ENCODE results near the gene CFDP1.
A peak's percentile ranks its signal among the peaks of the same experiment; 100 is the strongest.
"Not testable (repeated sequence)": the region's sequence is repeated elsewhere in the genome, so short reads cannot be mapped to it uniquely, and the experiment has no call there.

CFDP1 gene

DNA sequence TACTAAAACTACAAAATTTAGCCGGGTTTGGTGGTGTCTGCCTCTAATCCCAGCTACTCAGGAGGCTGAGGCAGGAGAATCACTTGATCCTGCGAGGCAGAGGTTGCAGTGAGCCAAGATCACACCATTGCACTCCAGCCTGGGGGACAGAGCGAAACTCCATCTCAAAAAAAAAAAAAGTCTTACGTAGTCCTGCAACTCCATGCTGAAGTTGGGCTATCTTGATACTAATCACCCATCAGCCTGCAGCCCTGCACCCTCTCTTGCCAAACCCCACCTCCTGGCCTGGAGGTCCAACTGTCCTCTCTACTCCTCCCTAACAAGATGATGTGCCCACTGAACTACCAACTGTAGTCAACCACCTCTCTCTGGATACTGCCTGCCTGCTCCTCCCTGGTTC is 26.4 kb upstream of the CFDP1 start:
- DNase-seq: no peak

DNA sequence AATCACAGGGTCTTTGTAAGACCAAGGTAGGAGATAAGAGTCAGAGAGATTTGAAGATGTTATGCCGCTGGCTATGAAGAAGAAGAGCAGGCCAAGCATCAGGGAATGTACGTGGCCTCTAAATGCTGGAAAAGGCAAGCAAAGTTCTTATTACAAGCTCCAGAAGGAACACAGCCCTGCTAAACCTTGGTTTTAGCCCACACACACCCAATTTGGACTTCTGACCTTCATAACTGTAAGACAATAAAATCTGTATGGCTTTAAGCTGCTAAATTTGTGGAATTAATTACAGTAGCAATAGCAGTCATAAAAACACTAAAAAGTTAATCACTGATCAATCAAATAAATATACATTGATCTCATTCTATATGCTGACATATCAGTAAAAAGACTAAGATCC is 25.1 kb upstream of the CFDP1 start:
- DNase-seq: no peak

- no peak for DNase-seq
Measured at GRCh38 chr16:75458029-75458428, 24.7 kb upstream of the CFDP1 start.

GRCh38 chr16:75457485-75458021 is 24.2 kb upstream of the CFDP1 start:
- no peak for DNase-seq

DNA sequence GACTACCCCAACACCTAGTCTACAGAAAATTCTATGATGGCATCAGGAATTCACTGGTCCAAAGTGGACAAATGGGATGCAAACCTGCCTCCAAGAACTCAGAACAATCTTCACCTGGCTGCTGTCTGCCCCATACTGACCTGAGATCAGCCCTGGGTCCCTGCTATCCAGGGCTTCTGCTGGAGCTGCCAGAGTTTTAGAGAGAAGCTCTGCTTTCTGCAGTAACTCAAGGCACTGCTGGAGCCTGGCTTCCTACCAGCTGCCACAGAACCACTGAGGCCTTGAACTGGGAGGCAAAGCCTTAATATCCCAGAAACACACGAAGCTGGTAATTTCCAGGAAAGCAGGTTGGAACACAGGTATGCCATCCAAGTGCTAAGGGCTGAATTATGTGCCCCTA is 23.7 kb upstream of the CFDP1 start:
- DNase-seq: no peak

- not testable (repeated sequence) for DNase-seq
Measured at GRCh38 chr16:75456486-75456885, 23.2 kb upstream of the CFDP1 start.

GRCh38 chr16:75455677-75456076 is 22.4 kb upstream of the CFDP1 start:
- DNase-seq: no peak

DNA sequence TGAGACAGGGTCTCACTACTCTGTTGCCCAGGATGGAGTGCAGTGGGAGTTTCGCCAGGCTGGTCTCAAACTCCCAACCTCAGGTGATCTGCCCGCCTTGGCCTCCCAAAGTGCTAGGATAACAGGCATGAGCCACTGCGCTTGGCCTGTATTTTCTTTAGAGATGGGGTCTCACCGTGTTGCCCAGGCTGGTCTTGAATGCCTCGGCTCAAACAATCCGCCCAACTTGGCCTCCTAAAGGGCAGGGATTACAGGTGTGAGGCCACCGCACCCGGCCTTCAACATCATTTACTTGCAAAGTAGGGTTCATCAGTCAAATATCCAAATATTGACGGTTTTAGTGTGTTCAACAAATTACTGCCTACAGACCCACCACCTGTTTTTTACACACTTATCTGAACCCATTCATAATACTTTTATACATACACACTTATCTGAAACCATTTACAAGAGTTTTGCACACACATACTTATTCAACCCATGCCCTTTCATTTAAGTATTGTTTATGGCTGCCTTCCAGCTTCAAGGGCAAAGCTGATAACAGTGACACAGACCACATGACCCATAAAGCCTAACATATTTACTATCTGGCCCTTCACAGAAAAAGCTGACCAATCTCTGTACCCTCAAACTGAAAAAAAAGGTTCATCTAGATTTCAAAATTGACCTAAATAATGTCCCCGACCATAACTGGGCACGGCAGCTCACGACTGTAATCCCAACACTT is 19.3 kb upstream of the CFDP1 start:
- DNase-seq: no peak

- no peak for DNase-seq
Measured at GRCh38 chr16:75446416-75446815, 13.1 kb upstream of the CFDP1 start.

DNA sequence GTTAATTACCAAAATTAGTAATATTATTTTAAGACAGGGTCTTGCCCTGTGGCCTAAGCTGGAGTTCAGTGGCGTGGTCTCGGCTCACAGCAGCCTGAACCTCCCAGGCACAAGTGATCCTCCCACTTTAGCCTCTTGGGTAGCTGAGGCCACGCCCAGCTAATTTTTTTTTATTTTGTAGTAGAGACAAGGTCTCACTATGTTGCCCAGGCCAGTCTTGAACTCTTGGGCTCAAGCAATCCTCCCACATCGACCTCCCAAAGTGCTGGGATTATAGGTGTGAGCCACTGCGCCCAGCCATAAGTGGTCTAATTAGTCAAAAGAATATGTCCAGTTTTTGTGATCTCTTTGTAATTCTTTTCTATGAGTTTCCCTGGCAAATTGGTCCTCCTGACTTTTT is 12.0 kb upstream of the CFDP1 start:
- DNase-seq: no peak

DNA sequence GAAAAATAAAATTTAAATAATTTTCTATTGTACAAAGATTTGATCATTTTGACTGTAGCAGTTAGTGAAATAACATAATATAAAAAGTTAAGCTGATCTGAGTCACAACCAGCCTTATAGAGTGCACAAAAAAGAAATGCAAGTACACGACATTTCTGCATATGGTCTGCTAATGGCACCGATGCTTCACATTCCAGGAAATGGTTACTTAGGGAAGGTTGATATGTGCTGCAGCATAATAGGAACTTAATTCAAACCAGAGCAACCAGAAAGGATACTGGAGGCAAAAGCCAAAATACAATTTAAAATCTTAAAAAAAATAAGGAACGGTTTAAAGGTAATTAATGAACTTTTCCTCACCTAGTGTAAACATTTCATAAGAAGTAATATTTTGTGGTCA is 10.0 kb upstream of the CFDP1 start:
- no peak for DNase-seq

DNA sequence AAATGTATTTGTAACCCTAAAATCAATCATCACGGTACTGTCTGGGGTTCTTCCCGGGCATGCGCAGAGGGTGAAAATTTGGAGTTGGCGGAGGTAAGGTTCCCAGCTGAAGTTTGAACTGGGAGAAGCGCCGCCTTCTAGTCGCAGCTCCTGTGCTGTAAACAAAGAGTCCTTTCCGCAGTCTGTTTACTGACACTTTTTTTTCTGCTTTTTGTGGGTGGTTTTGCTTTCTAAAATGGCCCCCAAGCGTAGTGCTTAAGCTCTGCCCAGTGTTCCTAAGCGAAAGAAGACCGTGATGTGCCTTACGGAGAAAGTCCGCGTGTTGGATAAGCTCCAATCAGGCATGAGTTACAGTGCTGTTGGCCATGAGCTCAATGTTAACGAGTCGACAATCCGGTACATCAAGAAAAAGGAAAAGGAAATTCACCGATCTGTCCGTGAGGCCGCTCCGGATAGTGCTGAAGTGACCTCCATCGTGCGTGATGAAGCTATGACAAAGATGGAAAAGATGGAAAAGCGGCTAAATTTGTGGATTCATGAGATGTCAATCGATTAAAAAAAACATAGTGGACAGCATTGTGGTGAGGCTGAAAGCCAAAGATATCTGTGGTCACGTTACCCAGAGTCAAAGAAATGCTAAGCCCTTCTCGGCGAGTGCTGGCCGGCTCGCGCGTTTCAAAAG is 570 bp upstream of the CFDP1 start:
- peak in 51 of 56 donors; percentile 22 to 91 (median 76) for DNase-seq

DNA sequence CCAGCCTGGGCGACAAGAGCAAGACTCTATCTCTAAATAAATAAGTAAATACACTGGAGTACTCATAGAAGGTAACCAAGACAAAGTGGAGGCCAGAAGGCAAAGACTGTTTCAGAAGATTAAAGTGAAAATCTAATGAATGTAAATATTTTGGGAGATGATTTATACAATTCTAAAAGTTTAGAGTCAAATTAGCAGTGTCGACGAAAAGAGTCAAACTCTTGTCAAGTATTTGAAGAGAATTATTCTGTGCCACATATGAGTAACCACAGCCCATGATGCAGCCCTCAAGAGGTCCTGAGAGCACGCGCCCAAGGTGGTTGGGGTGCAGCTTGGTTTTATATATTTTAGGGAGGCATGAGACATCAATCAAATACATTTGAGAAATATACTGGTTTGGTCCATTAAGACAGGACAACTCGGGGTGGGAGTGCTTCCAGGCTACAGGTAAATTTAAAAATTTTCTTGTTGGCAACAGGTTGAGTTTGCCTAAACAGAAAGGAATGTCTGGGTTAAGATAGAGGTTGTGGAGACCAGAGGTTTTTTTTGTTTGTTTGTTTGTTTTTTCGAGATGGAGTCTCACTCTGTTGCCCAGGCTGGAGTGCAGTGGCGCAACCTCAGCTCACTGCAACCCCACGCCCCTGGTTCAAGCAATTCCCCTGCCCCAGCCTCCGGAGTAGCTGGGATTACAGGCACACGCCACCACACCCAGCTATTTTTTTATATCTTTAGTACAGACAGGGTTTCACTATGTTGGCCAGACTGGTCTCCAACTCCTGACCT is 3.5 kb downstream of the CFDP1 start:
- DNase-seq: no peak

- not testable (repeated sequence) for DNase-seq
Measured at GRCh38 chr16:75426524-75426923, 6.8 kb downstream of the CFDP1 start.

- not testable (repeated sequence) for DNase-seq
Measured at GRCh38 chr16:75424105-75424762, 9.1 kb downstream of the CFDP1 start.

- no peak for DNase-seq
Measured at GRCh38 chr16:75423723-75424104, 9.6 kb downstream of the CFDP1 start.

DNA sequence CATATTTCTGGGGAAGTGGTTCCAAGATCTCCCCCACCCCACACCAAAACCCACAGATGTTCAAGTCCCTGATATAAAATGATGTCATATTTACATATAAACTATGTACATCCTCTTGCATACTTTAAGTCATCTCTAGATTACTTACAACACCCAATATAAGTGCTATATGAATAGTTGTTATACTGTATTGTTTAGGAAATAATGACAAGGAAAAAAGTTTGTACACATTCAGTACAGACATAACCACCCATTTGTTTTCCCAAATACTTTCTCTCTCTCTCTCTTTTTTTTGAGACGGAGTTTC is 11.5 kb downstream of the CFDP1 start:
- DNase-seq: no peak

- DNase-seq: peak in 14 of 56 donors; percentile 2 to 50 (median 8)
Measured at GRCh38 chr16:75420987-75421819, 12.1 kb downstream of the CFDP1 start.

DNA sequence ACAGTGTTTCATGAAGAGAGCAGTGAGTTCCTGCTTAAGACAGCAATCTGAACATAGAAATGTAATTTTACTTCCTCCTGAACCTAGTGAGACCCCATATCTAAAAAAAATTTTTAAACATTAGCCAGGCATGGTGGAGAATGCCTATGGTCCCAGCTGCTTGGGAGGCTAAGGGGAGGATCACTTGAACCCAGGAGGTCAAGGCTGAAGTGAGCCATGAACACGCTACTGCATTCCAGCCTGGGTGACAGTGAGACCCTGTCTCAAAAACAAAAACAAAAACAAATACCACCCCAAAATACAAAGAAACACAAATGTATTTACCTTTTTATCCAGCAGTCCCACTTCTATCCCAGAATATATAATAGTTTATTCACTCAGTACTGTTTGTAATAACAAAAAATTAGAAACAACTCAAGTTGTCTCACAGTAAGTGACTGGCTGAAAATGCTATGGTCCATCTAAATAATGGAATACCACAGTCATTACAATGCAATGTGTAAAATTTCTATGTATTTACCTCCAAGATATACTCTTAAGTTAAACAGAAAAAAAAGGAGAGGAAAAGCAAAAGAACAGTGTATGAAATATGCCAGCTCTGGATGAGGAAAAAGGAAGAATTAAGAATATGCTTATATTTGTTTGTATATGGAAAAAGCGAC is 16.3 kb downstream of the CFDP1 start:
- DNase-seq: no peak
